ENCODE measurements around the gene RSBN1. TPM values are rescaled to one million over a fixed set of nuclear protein-coding genes. Genes with fewer than 3 reads are reported as not detected.
"Not testable (repeated sequence)": the region's sequence is repeated elsewhere in the genome, so short reads cannot be mapped to it uniquely, and the experiment has no call there.

The RSBN1 gene
- total RNA-seq, 2 experiments from 2014 or later, result 22.1 to 24.3 TPM

DNA sequence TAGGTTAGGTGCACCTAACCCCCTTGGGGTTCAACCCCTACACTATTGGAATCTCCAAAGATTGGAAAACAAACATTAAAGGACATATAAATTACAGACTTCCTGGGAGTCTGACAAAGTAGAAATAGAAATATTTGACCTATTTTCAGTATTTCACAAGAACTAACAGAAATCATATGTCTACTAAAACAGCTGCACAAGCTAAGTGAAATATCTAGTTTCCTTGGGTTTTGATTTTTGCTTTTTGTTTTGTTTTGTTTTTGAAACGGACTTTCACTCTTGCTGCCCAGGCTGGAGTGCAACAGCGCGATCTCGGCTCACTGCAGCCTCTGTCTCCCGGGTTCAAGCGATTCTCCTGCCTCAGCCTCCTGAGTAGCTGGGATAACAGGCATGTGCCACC is 40.4 kb upstream of the RSBN1 start:
- intact Hi-C loops (cut with DNase I, micrococcal nuclease); H3K27me3 Mint-ChIP-seq; H3K27ac Mint-ChIP-seq; POLR2A ChIA-PET; DNase-seq; ATAC-seq; H3K9me3 Mint-ChIP-seq (ENCODE audit: low read depth); H3K4me3 Mint-ChIP-seq: not testable (repeated sequence)
- Mint-ChIP-seq H3K36me3 (ENCODE audit: low read depth) (peaks cover 54% of the 10 kb centered on the region), H3K4me1 (peaks cover 23% of the 10 kb centered on the region)
- CTCF ChIA-PET, result interaction anchor here (4.3 kb wide), 1 partner anchor 17 kb away, joined by 13 read pairs; no protein-coding TSS in a partner anchor

DNA sequence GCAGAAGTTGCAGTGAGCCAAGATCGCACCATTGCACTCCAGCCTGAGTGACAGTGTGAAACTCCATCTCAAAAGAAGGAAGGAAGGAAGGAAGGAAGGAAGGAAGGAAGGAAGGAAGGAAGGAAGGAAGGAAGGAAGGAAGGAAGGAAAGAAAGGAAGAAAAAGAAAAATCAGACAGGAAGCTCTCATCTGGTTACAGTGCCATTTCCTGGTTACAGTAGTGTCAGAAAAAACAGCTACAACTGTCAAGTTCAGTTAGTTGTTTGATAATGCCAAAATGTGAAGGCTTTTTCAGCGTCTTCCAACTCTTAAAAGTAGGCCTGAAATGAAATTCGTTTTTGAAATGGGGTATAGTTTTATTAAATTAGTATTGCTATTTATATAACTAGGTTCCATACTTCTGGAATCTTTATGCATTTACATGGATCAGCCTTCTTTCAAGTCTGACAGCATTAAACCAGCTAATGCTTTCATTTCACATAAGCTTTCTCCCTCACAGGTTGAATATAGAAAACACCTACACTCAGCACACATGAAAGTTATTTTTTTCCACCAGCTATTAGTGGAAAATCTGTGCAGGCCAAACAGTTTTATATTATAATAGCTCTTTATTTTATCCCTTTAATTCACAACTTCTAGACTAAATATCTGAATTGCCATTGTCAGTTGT is 38.0 kb upstream of the RSBN1 start:
- intact Hi-C loops (cut with DNase I, micrococcal nuclease), result no loop called here
- POLR2A ChIA-PET, result interaction anchor here (0.7 kb wide), 2 partner anchors 26 to 54 kb away, joined by 3 to 8 read pairs; partner anchors contain the start of gene AP4B1

DNA sequence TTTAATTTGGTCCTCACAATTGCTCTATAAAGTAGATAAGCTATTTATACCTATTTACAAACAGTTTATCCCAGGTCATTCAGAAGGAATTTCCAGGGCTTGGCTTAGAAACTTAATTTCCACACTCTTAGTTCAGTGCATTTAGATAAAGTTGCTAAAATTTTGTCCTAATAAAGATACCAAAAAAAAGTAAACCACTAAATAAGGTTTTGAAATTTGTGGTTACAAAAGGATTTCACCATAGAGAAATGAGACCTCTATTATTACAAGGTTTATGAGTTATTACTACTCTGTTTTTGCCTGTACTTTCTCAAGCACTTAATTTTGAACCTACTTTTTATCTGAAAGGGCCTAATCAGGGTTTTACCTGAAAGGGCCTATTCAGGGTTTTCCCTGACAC is 36.8 kb upstream of the RSBN1 start:
- no peaks in the 10 kb centered on the region for H3K27me3 Mint-ChIP-seq
- ChIA-PET POLR2A (no interaction called here), CTCF (no interaction called here)
- H3K9me3 Mint-ChIP-seq (ENCODE audit: low read depth), result peaks cover 6% of the 10 kb centered on the region
- DNase-seq, result no peak
- no peak overlapping the region for H3K4me3 Mint-ChIP-seq
- peaks cover 49% of the 10 kb centered on the region for H3K36me3 Mint-ChIP-seq (ENCODE audit: low read depth)
- ATAC-seq, result no peak
- no peak overlapping the region for H3K27ac Mint-ChIP-seq
- peaks cover 15% of the 10 kb centered on the region for H3K4me1 Mint-ChIP-seq
- intact Hi-C loops (cut with DNase I, micrococcal nuclease), result no loop called here

More for the DNA sequence above, 38.0 kb upstream of the RSBN1 start:
- Mint-ChIP-seq H3K36me3 (ENCODE audit: low read depth) (peaks cover 56% of the 10 kb centered on the region), H3K4me3 (no peak overlapping the region), H3K27ac (no peak overlapping the region), H3K9me3 (ENCODE audit: low read depth) (peaks cover 6% of the 10 kb centered on the region), H3K27me3 (no peaks in the 10 kb centered on the region), H3K4me1 (peaks cover 23% of the 10 kb centered on the region)
- DNase-seq (no peak), ATAC-seq (no peak)
- CTCF ChIA-PET, result interaction anchor here (0.7 to 4.3 kb wide), 7 partner anchors 10 to 433 kb away, joined by 3 to 13 read pairs (median 3); no protein-coding TSS in a partner anchor

DNA sequence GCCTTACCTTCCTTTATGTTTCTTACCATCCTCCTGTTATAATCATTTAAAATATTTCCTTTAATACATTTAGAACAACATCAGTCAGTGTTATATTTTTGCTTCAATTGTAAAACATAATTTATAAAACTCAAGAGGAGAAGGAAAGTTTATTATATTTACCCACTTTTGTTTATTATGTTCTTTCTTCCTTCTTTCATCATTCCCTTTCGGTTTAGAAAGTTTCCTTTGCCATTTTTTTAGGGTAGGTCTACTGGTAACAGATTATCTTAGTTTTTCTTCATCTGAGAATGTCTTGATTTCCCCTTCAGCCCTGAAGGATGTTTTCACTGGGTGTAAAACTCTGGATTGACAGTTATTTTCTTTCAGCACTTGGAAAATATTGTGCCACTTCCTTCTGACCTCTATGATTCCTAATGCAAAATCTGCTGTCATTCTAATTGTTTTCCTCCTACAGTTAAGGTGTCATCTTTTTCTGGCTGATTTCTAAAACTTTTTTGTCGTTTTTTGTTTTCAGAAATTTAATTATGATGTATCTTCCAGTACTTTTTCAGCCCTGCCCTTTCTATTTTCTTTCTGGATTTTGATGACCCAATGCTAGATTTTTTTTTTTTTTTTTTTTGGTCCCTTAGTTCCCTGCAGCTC is 34.2 kb upstream of the RSBN1 start:
- Mint-ChIP-seq H3K27me3 (no peaks in the 10 kb centered on the region), H3K27ac (no peak overlapping the region), H3K4me3 (no peak overlapping the region), H3K4me1 (peaks cover 14% of the 10 kb centered on the region), H3K36me3 (ENCODE audit: low read depth) (peaks cover 49% of the 10 kb centered on the region), H3K9me3 (ENCODE audit: low read depth) (peaks cover 6% of the 10 kb centered on the region)
- ATAC-seq (no peak), DNase-seq (no peak)
- POLR2A ChIA-PET, result no interaction called here
- intact Hi-C loops (cut with DNase I, micrococcal nuclease), result no loop called here
- CTCF ChIA-PET, result no interaction called here

DNA sequence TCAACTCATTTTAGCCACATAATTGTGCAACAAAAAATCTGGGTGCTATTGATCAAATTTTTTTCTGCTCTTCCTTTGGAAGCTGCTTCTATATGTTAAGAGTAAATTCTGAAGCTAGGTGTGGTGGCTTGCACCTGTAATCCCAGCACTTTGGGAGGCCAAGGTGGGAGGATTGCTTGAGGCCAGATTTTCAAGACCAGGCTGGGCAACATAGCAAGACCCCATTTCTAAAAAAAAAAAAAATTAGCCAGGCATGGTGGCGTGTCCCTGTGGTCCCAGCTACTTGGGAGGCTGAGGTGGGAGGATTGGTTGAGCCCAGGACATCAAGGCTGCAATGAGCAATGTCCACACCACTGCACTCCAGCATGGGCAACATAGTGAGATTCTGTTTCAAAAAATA is 24.3 kb upstream of the RSBN1 start:
- Mint-ChIP-seq H3K36me3 (ENCODE audit: low read depth) (peaks cover 26% of the 10 kb centered on the region), H3K9me3 (ENCODE audit: low read depth) (no peaks in the 10 kb centered on the region), H3K27me3 (no peaks in the 10 kb centered on the region), H3K4me1 (peaks cover 4% of the 10 kb centered on the region), H3K4me3 (no peak overlapping the region), H3K27ac (no peak overlapping the region)
- CTCF ChIA-PET, result interaction anchor here (0.6 to 3.9 kb wide), 19 partner anchors 15 to 143 kb away, joined by 3 to 57 read pairs (median 7); partner anchors contain the start of genes AP4B1, DCLRE1B, HIPK1 and OLFML3
- no peak for ATAC-seq
- intact Hi-C loops (cut with DNase I, micrococcal nuclease), result loop anchor here (2.0 to 10.0 kb wide), 3 partner anchors 111 to 448 kb away; no protein-coding TSS in a partner anchor
- DNase-seq, result no peak
- POLR2A ChIA-PET, result interaction anchor here (0.6 to 0.9 kb wide), 3 partner anchors 22 to 94 kb away, joined by 3 to 5 read pairs (median 4); no protein-coding TSS in a partner anchor

DNA sequence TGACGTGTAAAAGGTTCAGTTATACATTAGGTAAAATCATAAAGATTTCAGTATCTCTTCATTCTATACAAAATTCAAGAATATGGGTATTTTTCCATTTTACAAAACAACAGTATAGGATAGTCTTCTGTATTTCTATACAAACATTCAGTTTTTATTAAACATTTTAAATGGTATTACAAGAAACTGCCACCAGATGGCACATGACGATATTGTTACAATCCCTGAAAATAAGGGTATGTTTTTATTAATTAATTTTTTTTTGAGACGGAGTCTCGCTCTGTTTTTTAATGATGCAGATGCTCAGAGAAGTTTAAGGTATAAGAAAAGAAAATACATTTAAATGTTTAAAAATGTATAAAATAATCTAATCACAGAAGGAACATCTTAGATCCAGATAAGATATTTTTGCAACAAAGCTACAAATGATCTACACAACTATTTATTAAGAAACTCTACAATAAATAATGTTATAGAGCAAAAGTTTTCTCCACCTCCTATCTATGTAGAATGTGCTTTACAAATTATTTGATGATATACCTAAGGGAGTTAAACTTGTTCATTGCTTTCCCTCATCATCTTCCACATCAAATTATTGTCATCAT is 23.5 kb upstream of the RSBN1 start:
- POLR2A ChIA-PET, result interaction anchor here (0.9 kb wide), 1 partner anchor 95 kb away, joined by 3 read pairs; no protein-coding TSS in a partner anchor
- Mint-ChIP-seq H3K36me3 (ENCODE audit: low read depth) (peaks cover 28% of the 10 kb centered on the region), H3K4me3 (no peak overlapping the region), H3K9me3 (ENCODE audit: low read depth) (no peaks in the 10 kb centered on the region), H3K27ac (peak overlapping the region; percentile 55), H3K4me1 (peaks cover 4% of the 10 kb centered on the region), H3K27me3 (no peaks in the 10 kb centered on the region)
- intact Hi-C loops (cut with DNase I, micrococcal nuclease), result loop anchor here (1.0 to 10.0 kb wide), 5 partner anchors 70 to 449 kb away; partner anchors contain the start of genes DCLRE1B (in 2 of the 2) and HIPK1 (in 2 of the 2)
- ATAC-seq (no peak), DNase-seq (no peak)
- CTCF ChIA-PET, result interaction anchor here (0.6 to 3.9 kb wide), 32 partner anchors 16 to 319 kb away, joined by 3 to 57 read pairs (median 4); partner anchors contain the start of genes AP4B1, BCL2L15, DCLRE1B and HIPK1

DNA sequence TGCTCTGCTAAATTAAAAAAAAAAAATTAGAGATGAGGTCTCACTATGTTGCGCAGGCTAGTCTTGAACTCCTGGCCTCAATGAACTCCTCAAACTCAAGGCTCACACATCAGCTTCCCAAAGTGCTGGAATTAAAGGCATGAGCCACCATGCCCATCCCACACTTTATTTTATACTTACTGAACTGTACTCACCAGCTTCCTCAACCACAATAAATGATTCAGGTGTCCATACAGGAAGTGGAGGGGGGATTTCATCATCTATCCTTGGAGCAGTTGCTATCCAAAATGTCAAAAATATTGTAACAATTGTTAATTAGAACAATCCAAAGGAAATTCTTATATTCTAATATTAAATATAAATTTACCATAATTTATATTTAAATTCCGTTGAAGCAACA is 22.4 kb upstream of the RSBN1 start:
- no peak overlapping the region for H3K4me3 Mint-ChIP-seq
- peaks cover 24% of the 10 kb centered on the region for H3K36me3 Mint-ChIP-seq (ENCODE audit: low read depth)
- ChIA-PET CTCF (interaction anchor here (0.6 to 3.9 kb wide), 23 partner anchors 17 to 758 kb away, joined by 3 to 57 read pairs (median 5); partner anchors contain the start of genes AP4B1, DCLRE1B, HIPK1 and OLFML3), POLR2A (no interaction called here)
- intact Hi-C loops (cut with DNase I, micrococcal nuclease), result loop anchor here (1.0 to 10.0 kb wide), 4 partner anchors 71 to 450 kb away; partner anchors contain the start of genes DCLRE1B (in 2 of the 2) and HIPK1 (in 2 of the 2)
- DNase-seq (no peak), ATAC-seq (no peak)
- H3K27ac Mint-ChIP-seq, result no peak overlapping the region
- peaks cover 4% of the 10 kb centered on the region for H3K4me1 Mint-ChIP-seq
- no peaks in the 10 kb centered on the region for H3K9me3 Mint-ChIP-seq (ENCODE audit: low read depth)
- H3K27me3 Mint-ChIP-seq, result no peaks in the 10 kb centered on the region

DNA sequence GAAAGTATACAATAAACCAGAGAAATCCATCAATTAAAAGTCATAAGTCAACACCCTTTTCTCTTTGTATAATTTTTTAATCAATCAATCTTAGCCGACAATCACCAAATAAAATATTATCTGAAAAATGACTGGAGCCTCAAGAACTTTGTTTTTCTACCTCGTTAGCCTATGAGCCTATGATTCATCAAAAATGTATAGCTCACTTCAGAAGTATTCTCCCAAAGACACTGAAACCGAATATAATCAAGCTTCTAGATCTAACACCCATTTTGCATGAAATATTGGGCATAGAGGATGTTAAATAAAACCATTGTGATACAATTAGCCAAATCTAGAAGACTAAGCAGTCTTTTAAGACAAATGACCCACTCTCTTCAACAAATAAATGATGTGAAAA is 17.8 kb upstream of the RSBN1 start:
- Mint-ChIP-seq H3K4me1 (no peaks in the 10 kb centered on the region), H3K36me3 (ENCODE audit: low read depth) (peaks cover 25% of the 10 kb centered on the region), H3K27ac (no peak overlapping the region), H3K27me3 (no peaks in the 10 kb centered on the region), H3K4me3 (no peak overlapping the region), H3K9me3 (ENCODE audit: low read depth) (no peaks in the 10 kb centered on the region)
- ChIA-PET POLR2A (no interaction called here), CTCF (no interaction called here)
- no peak for ATAC-seq
- intact Hi-C loops (cut with DNase I, micrococcal nuclease), result loop anchor here in 1 of 2 experiments (10.0 kb wide), 1 partner anchor 455 kb away; no protein-coding TSS in a partner anchor
- DNase-seq, result no peak

DNA sequence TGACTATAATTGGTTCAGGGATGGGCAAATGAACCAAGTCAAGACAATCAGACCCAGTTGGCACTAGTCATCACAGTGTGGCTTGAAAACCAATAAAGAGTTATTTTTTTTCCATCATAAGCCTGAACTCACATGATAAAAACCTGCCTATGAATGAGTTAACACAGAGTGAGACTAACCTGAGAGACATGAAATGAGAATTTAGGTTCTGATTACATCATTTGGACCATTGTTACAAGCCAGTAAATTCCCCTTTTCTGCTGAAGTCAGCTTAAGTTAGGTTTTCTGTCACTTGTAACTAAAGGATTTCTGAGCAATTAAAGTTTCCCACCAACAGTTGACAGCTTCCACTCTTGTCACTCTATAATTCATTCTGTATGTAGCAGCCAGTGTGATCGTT is 9.6 kb upstream of the RSBN1 start:
- H3K27ac Mint-ChIP-seq, result peak overlapping the region; percentile 48

DNA sequence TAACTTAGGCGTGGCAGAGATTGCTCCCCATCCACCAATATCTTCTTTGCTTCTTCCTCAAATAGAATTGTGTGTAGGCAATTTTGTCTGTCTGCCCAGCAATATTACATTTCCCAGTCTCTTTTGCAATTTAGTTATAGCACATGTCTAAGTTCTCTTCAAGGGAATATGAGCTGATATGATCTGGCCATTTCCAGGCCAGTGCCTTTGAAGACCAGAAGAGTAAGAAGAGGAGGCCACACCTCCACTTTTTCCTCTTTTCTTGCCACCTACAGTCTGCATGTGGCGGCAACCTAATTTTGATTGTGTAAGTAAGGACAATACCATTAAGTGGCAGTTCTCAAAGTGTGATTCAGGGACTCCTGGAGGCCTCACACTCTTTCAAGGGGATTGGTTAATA is 6.3 kb upstream of the RSBN1 start:
- no peaks in the 10 kb centered on the region for H3K9me3 Mint-ChIP-seq (ENCODE audit: low read depth)
- ChIA-PET POLR2A (no interaction called here), CTCF (no interaction called here)
- H3K27ac Mint-ChIP-seq, result no peak overlapping the region
- intact Hi-C loops (cut with DNase I, micrococcal nuclease), result loop anchor here in 1 of 2 experiments (10.0 kb wide), 1 partner anchor 864 kb away; the partner anchor contains the start of gene SLC16A1
- H3K36me3 Mint-ChIP-seq (ENCODE audit: low read depth), result peaks cover 23% of the 10 kb centered on the region
- H3K4me3 Mint-ChIP-seq, result no peak overlapping the region
- DNase-seq, result no peak
- ATAC-seq, result no peak
- no peaks in the 10 kb centered on the region for H3K27me3 Mint-ChIP-seq
- H3K4me1 Mint-ChIP-seq, result peaks cover 10% of the 10 kb centered on the region

More for the DNA sequence above, 9.6 kb upstream of the RSBN1 start:
- ChIA-PET POLR2A (no interaction called here), CTCF (no interaction called here)
- Mint-ChIP-seq H3K4me3 (no peak overlapping the region), H3K27me3 (no peaks in the 10 kb centered on the region), H3K4me1 (peaks cover 10% of the 10 kb centered on the region), H3K9me3 (ENCODE audit: low read depth) (no peaks in the 10 kb centered on the region), H3K36me3 (ENCODE audit: low read depth) (peaks cover 19% of the 10 kb centered on the region)
- intact Hi-C loops (cut with DNase I, micrococcal nuclease), result no loop called here
- ATAC-seq (peak; percentile 65), DNase-seq (no peak)

DNA sequence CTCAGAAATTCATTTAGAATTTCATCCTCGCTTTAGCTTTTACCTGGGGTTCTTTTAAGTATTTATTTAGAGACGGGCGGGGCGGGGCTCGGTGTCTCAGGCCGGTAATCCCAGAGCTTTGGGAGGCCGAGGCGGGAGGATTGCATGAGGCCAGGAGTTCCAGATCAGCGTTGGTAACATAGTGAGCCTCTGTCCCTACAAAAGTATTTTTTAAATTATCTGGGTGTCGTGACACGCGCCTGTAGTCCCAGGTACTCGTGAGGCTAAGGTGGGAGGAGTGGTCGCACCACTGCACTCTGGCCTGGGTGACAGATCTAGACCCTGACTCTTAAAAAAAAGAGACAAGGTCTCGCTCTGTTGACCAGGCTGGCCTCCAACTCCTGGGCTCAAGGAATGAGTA is 942 bp upstream of the RSBN1 start:
- Mint-ChIP-seq H3K9me3 (ENCODE audit: low read depth) (no peaks in the 10 kb centered on the region), H3K27me3 (no peaks in the 10 kb centered on the region), H3K4me1 (peaks cover 28% of the 10 kb centered on the region), H3K4me3 (peak overlapping the region; percentile 97), H3K36me3 (ENCODE audit: low read depth) (peaks cover 21% of the 10 kb centered on the region), H3K27ac (peak overlapping the region; percentile 81)
- intact Hi-C loops (cut with DNase I, micrococcal nuclease), result loop anchor here (2.0 to 10.0 kb wide), 14 partner anchors 54 to 1096 kb away; partner anchors contain the start of genes MAGI3 (in 2 of the 2), SLC16A1 (in 2 of the 2), AP4B1 (in 1 of the 2) and BCAS2 (in 1 of the 2)
- DNase-seq (no peak), ATAC-seq (no peak)
- ChIA-PET POLR2A (interaction anchor here (2.7 kb wide), 1 partner anchor 116 kb away, joined by 28 read pairs; the partner anchor contains the start of gene HIPK1), CTCF (interaction anchor here (0.6 to 2.3 kb wide), 2 partner anchors 91 to 667 kb away, joined by 3 to 11 read pairs; partner anchors contain the start of genes AP4B1 and DCLRE1B)
